Muscle of arm (tissue), 12 donors: ENCODE data around the gene LRMDA. TPM values are rescaled to one million over a fixed set of nuclear protein-coding genes. Genes with fewer than 3 reads are reported as not detected.
"Not testable (repeated sequence)": the region's sequence is repeated elsewhere in the genome, so short reads cannot be mapped to it uniquely, and the experiment has no call there.

Source experiments
- DNase-seq: peaks from one replicate; pipeline ENCODE4 v3.0.0-alpha.2; 2013
- polyA plus RNA-seq, 12 donors: library from polyadenylated mRNA; unstranded; fragments of 120-200 nt; gene quantifications; one replicate each; pipeline ENCODE4 v1.2.1, GENCODE V29; 2013; ENCODE audit not compliant: insufficient read length in 12 of 12

LRMDA gene
- polyA plus RNA-seq, 12 donors, result 3.5 to 6.7 (median 5.2) TPM; not detected in 2

GRCh38 chr10:75575940-75576339 lies 144.5 kb downstream of the LRMDA start:
- DNase-seq, result no peak

GRCh38 chr10:75582102-75582501 lies 150.7 kb downstream of the LRMDA start:
- no peak for DNase-seq

- no peak for DNase-seq
Measured at GRCh38 chr10:75585294-75585693, 153.9 kb downstream of the LRMDA start.

GRCh38 chr10:75586814-75587213 lies 155.4 kb downstream of the LRMDA start:
- no peak for DNase-seq

- DNase-seq, result no peak
Measured at GRCh38 chr10:75588031-75588430, 156.6 kb downstream of the LRMDA start.

- no peak for DNase-seq
Measured at GRCh38 chr10:75589895-75590654, 158.7 kb downstream of the LRMDA start.

- no peak for DNase-seq
Measured at GRCh38 chr10:75592151-75592787, 160.8 kb downstream of the LRMDA start.

- peak; percentile 39 for DNase-seq
Measured at GRCh38 chr10:75592791-75593643, 161.6 kb downstream of the LRMDA start.

GRCh38 chr10:75593692-75594556 lies 162.5 kb downstream of the LRMDA start:
- DNase-seq, result no peak

GRCh38 chr10:75596930-75597620 lies 165.7 kb downstream of the LRMDA start:
- DNase-seq, result no peak

GRCh38 chr10:75597773-75598440 lies 166.5 kb downstream of the LRMDA start:
- DNase-seq, result no peak

GRCh38 chr10:75598998-75599397 lies 167.6 kb downstream of the LRMDA start:
- no peak for DNase-seq

GRCh38 chr10:75599875-75600648 lies 168.6 kb downstream of the LRMDA start:
- no peak for DNase-seq

GRCh38 chr10:75600833-75601232 lies 169.4 kb downstream of the LRMDA start:
- DNase-seq, result no peak

- peak; percentile 62 for DNase-seq
Measured at GRCh38 chr10:75602341-75602740, 170.9 kb downstream of the LRMDA start.

- DNase-seq, result no peak
Measured at GRCh38 chr10:75605096-75605495, 173.7 kb downstream of the LRMDA start.

GRCh38 chr10:75605795-75606194 lies 174.4 kb downstream of the LRMDA start:
- not testable (repeated sequence) for DNase-seq

GRCh38 chr10:75606203-75606779 lies 174.9 kb downstream of the LRMDA start:
- no peak for DNase-seq

- no peak for DNase-seq
Measured at GRCh38 chr10:75607576-75607975, 176.2 kb downstream of the LRMDA start.
